H1 (cell line): Measurements from ENCODE around the gene GTF2IRD1. TPM values are rescaled to one million over a fixed set of nuclear protein-coding genes. Genes with fewer than 3 reads are reported as not detected.

Source experiments
- ATF3 ChIP-seq: IDR thresholded peaks from 2 replicates; pipeline ENCODE4 v1.6.1; 2011; ENCODE audit warnings: low read depth, mild to moderate bottlenecking, low read length; ENCODE audit not compliant: insufficient read depth
- CHD7 ChIP-seq: fragments of 300-600 bp; sonication (generic); IDR thresholded peaks from 2 replicates; pipeline ENCODE4 v1.7.1; 2012; ENCODE audit warnings: low read length, moderate library complexity, mild to moderate bottlenecking, inconsistent platforms; ENCODE audit not compliant: insufficient replicate concordance
- HDAC2 ChIP-seq, 2 experiments: fragments of 300-600 bp in 1 of 2; sonication (generic) in 1 of 2; IDR thresholded peaks; 2 replicates each; pipeline ENCODE4 v1.6.1; 2011 to 2012; ENCODE audit warnings: low read depth in 2 of 2, low read length in 2 of 2, mild to moderate bottlenecking in 2 of 2, moderate library complexity in 2 of 2, borderline replicate concordance in 1 of 2, inconsistent platforms in 1 of 2
- polyA plus RNA-seq, 7 experiments: library from polyadenylated mRNA; depleted of rRNA in 3 of 7; stranded (reverse) in 5 of 7; unstranded in 2 of 7; fragments of >200 nt in 5 of 7; fragments of 200-250 nt in 2 of 7; gene quantifications; 1 replicate in 5 of 7; 2 replicates in 1 of 7; 4 replicates in 1 of 7; pipeline versions ENCODE4 v1.2.1 to v1.2.3, GENCODE V29; 2011 to 2013; ENCODE audit warnings: missing spikeins in 2 of 7, mixed read lengths in 2 of 7
- total RNA-seq: library from RNA; stranded (reverse); fragmentation: NEBNext Ultra II Directional; extraction: Animal tissue kit (Norgen Biotek cat#: 25700); gene quantifications from 2 replicates; pipeline ENCODE4 v1.2.1, GENCODE V29; 2021

The GTF2IRD1 gene
- total and polyA plus RNA-seq, 2 of the 8 experiments (the other 6 are each of a cell fraction or from before 2014, with no cell fraction given) = 27.4 to 45.4 TPM

GRCh38 chr7:74561898-74562613, 108.3 kb downstream of the GTF2IRD1 start (continued):
- no peak for TF ChIP-seq CHD7
- no peak for TF ChIP-seq ATF3
- TF ChIP-seq HDAC2 (IDR thresholded peaks at IDR 0.05; ENCODE audit: borderline replicate concordance in 1 of 2, low read depth in 2 of 2, low read length in 2 of 2) = no peak
